Mesothelial cell of epicardium (in vitro differentiated cells): ENCODE measurements around the gene EXD3. TPM values are rescaled to one million over a fixed set of nuclear protein-coding genes. Genes with fewer than 3 reads are reported as not detected.

ENCODE experiments used
- DNase-seq, 2 experiments: peaks; one replicate each; pipeline ENCODE4 v3.0.0; 2021; ENCODE audit warnings: low spot score in 2 of 2; ENCODE audit not compliant: unreplicated experiment in 2 of 2
- H3K27ac Mint-ChIP-seq: 2 replicates; pipeline ENCODE4 v1.8.0; 2021; ENCODE audit warnings: mixed read lengths
- H3K27me3 Mint-ChIP-seq: 2 replicates; pipeline ENCODE4 v1.8.0; 2021; ENCODE audit warnings: low read depth, mixed read lengths
- H3K36me3 Mint-ChIP-seq: 2 replicates; pipeline ENCODE4 v1.8.0; 2021; ENCODE audit warnings: mixed read lengths
- H3K4me1 Mint-ChIP-seq: 2 replicates; pipeline ENCODE4 v1.8.0; 2021; ENCODE audit warnings: mixed read lengths
- H3K4me3 Mint-ChIP-seq: 2 replicates; pipeline ENCODE4 v1.8.0; 2021; ENCODE audit warnings: mild to moderate bottlenecking, moderate library complexity, mixed read lengths
- H3K9me3 Mint-ChIP-seq: 2 replicates; pipeline ENCODE4 v1.8.0; 2021; ENCODE audit warnings: mixed read lengths
- CTCF ChIP-seq: fragments of 200-600 bp; sonication (generic); IDR thresholded peaks from one replicate; pipeline ENCODE4 v1.5.0; 2021; ENCODE audit warnings: antibody characterized with exemption; ENCODE audit not compliant: unreplicated experiment
- total RNA-seq: library from RNA; stranded (reverse); gene quantifications from 3 replicates; pipeline ENCODE4 v1.2.1, GENCODE V29; 2021

EXD3 gene
- total RNA-seq, 1 donor from 2014 or later = 38.2 TPM

- Mint-ChIP-seq H3K4me3 (no peak overlapping the region), H3K27me3 (peaks cover 2% of the 10 kb centered on the region), H3K9me3 (no peaks in the 10 kb centered on the region), H3K27ac (no peak overlapping the region), H3K4me1 (peaks cover 11% of the 10 kb centered on the region), H3K36me3 (no peaks in the 10 kb centered on the region)
- TF ChIP-seq CTCF = no peak
- no peak for DNase-seq
These were observed 117.2 kb downstream of the EXD3 start for GRCh38 chr9:137305798-137306065.

- H3K36me3 Mint-ChIP-seq = no peaks in the 10 kb centered on the region
- H3K27me3 Mint-ChIP-seq = peaks cover 2% of the 10 kb centered on the region
- peak in 1 of 2 experiments; percentile 38 for DNase-seq
- TF ChIP-seq CTCF = no peak
- peaks cover 13% of the 10 kb centered on the region for H3K4me1 Mint-ChIP-seq
- no peak overlapping the region for H3K4me3 Mint-ChIP-seq
- no peak overlapping the region for H3K27ac Mint-ChIP-seq
- no peaks in the 10 kb centered on the region for H3K9me3 Mint-ChIP-seq
These were observed 117.7 kb downstream of the EXD3 start for GRCh38 chr9:137305060-137305797.

- Mint-ChIP-seq H3K27ac (no peak overlapping the region), H3K36me3 (no peaks in the 10 kb centered on the region), H3K27me3 (peaks cover 6% of the 10 kb centered on the region), H3K4me1 (peaks cover 17% of the 10 kb centered on the region), H3K4me3 (no peak overlapping the region), H3K9me3 (no peaks in the 10 kb centered on the region)
- DNase-seq = peak in 1 of 2 experiments; percentile 38
- TF ChIP-seq CTCF = no peak
These were observed 118.4 kb downstream of the EXD3 start for GRCh38 chr9:137304383-137305059.

GRCh38 chr9:137303893-137304382 lies 119.0 kb downstream of the EXD3 start:
- no peak for TF ChIP-seq CTCF
- Mint-ChIP-seq H3K4me1 (peaks cover 22% of the 10 kb centered on the region), H3K9me3 (no peaks in the 10 kb centered on the region), H3K27ac (no peak overlapping the region), H3K27me3 (peaks cover 11% of the 10 kb centered on the region), H3K4me3 (no peak overlapping the region), H3K36me3 (no peaks in the 10 kb centered on the region)
- DNase-seq = no peak

GRCh38 chr9:137303151-137303892 lies 119.6 kb downstream of the EXD3 start:
- H3K27me3 Mint-ChIP-seq = peaks cover 17% of the 10 kb centered on the region
- H3K27ac Mint-ChIP-seq = peak overlapping the region; percentile 61
- TF ChIP-seq CTCF = no peak
- H3K4me1 Mint-ChIP-seq = peaks cover 23% of the 10 kb centered on the region
- H3K4me3 Mint-ChIP-seq = peak overlapping the region; percentile 49
- no peaks in the 10 kb centered on the region for H3K36me3 Mint-ChIP-seq
- no peaks in the 10 kb centered on the region for H3K9me3 Mint-ChIP-seq
- no peak for DNase-seq
